Right kidney (tissue), 9 donors: ENCODE data around the gene CHD1.
"Not testable (repeated sequence)": the region's sequence is repeated elsewhere in the genome, so short reads cannot be mapped to it uniquely, and the experiment has no call there.

Experiments
- DNase-seq: peaks from one replicate; pipeline ENCODE4 v3.0.0-alpha.2; 2016
- long read RNA-seq, 8 donors: transcript quantifications; one replicate each; lab custom pipeline, GENCODE V29; 2026

CHD1 gene
- long read RNA-seq, donor 1, transcript CHD1-205 (4 exons, 724 nt) = major isoform, 9 of 13 reads
- long read RNA-seq, donor 1, partial matches to known transcripts = 0 of 13 reads
- long read RNA-seq, donor 1, other reads (novel, unspliced or antisense) = 0 of 13 reads
- long read RNA-seq, donor 2, partial matches to known transcripts = 0 of 5 reads
- long read RNA-seq, donor 2, other reads (novel, unspliced or antisense) = 0 of 5 reads
- long read RNA-seq, donor 3, transcript CHD1-205 (4 exons, 724 nt) = major isoform, 5 of 6 reads
- long read RNA-seq, donor 3, partial matches to known transcripts = 0 of 6 reads
- long read RNA-seq, donor 3, other reads (novel, unspliced or antisense) = 0 of 6 reads
- long read RNA-seq, donor 4, transcript CHD1-205 (4 exons, 724 nt) = major isoform, 14 of 18 reads
- long read RNA-seq, donor 4, partial matches to known transcripts = 0 of 18 reads
- long read RNA-seq, donor 4, other reads (novel, unspliced or antisense) = 0 of 18 reads
- long read RNA-seq, donor 5, transcript CHD1-205 (4 exons, 724 nt) = major isoform, 8 of 16 reads
- long read RNA-seq, donor 5, partial matches to known transcripts = 5 of 16 reads
- long read RNA-seq, donor 5, other reads (novel, unspliced or antisense) = 0 of 16 reads
- long read RNA-seq, donor 6, transcript CHD1-205 (4 exons, 724 nt) = major isoform, 8 of 9 reads
- long read RNA-seq, donor 6, partial matches to known transcripts = 0 of 9 reads
- long read RNA-seq, donor 6, other reads (novel, unspliced or antisense) = 0 of 9 reads
- long read RNA-seq, donor 7, transcript CHD1-205 (4 exons, 724 nt) = major isoform, 12 of 19 reads
- long read RNA-seq, donor 7, partial matches to known transcripts = 5 of 19 reads
- long read RNA-seq, donor 7, other reads (novel, unspliced or antisense) = 0 of 19 reads
- long read RNA-seq, donor 8, transcript CHD1-205 (4 exons, 724 nt) = major isoform, 6 of 12 reads
- long read RNA-seq, donor 8, partial matches to known transcripts = 0 of 12 reads
- long read RNA-seq, donor 8, other reads (novel, unspliced or antisense) = 0 of 12 reads

DNA sequence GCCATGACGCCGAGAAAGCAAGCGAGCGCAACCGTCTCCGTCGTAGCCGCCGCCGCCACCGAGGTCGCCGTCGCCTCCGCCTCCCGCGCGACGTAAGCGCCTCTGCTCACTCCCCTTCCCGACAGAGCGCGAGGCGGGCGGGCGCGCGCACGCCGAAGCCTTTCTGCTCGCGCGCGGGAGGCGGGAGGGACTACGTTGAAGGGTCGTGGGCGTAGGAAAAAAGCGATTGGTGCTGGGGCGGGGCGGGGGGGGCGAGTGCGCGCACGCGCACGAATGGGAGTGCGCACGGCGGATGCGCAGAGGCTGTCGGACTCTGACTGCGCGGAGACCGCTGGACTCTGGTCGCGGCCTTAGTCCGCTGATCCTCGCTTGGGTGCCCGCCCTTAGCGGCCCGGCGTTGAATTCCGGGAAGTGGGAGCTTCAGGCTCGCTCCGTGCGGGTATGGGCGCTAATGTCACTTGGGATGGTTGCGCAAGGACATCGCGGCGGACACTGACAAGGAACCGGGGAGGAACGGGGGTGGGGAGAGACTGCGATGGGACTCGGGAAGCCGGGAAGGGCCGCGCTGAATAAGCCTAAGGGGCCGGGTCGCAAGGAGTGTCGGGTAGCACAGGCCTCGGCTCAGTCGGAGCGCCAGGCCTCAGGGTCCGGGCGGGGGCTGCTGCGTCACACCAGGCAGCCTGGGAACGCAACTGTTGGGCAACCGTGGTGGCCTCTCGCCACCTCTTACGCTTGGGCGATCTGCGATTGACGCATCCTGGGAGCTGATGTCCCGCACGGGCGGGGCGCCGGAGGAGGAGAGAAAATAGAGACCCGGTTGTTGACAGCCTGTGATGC is at the start of gene CHD1:
Gene CHD1 (minus strand): TSS at position 135 of the 837 bp plus-strand sequence. CDS start 2,621 bp downstream, outside the sequence.
- DNase-seq = peak; percentile 96

DNA sequence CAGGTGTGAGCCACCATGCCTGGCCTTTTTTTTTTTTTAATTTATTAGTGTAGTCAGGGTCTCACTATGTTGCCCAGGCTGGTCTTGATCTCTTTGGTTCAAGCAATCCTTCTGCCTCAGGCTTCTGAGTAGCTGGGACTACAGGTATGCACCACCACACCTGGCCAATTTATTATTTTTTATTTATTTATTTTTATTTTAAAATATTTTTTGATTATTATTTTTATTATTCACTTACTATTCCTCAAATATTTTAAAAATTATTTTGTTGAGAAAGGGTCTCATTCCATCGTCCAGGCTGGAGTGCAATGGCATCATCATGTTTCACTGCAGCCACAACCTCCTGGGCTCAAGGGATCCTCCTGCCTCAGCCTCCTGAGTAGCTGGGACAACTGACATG is 49.7 kb upstream of the CHD1 start:
- DNase-seq = no peak

DNA sequence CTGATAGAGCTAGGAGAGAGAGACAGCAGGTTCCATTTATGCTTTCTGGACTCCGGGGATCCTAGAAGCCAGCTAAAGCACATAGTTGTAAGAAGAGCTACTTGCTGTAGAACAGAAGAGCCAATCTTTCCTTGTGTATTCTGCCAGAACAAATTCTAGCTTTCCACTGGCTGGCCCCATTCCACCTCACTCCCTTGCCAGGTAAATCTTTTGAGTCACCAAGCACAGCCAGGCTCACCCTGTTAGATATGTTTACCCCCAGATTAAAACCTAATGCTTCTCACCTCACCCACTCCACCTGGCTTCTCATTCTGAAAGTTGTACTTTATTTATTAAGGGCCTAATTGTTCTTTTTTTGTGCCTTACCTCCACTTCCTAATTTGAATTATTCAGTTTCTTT is 48.9 kb upstream of the CHD1 start:
- DNase-seq = no peak

DNA sequence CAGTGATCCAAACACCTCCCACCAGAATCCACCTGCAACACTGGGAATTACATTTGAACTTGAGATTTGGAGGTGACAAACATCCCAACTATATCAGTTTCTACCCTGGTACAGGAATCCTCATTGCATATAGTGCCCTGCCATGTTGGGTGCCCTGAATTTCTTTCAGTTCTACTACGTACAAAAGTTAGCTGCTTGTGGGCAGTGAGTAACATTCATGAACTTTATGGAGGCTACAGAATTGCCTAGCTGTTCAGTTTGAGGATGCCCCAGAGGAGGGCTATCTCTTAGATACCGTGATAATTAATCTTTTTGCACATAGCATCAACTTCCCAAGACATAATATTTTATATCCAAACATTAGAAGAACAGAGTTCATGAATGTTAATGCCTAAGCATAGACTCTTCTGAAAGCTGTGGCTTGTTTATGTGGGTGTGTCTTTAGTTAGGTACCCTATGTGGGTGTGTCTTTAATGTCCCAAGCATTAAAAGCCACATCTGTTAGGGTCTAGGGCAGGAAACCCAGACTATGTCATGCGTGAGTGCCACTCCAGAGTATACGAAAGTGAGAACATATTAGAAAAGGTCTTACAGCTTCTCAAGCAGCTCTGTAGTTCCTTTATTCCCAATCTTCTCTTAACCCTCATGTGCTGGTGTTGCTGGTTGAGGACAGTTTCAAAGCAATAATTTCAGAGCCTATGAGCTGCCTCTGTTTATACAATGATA is 47.0 kb upstream of the CHD1 start:
- no peak for DNase-seq

DNA sequence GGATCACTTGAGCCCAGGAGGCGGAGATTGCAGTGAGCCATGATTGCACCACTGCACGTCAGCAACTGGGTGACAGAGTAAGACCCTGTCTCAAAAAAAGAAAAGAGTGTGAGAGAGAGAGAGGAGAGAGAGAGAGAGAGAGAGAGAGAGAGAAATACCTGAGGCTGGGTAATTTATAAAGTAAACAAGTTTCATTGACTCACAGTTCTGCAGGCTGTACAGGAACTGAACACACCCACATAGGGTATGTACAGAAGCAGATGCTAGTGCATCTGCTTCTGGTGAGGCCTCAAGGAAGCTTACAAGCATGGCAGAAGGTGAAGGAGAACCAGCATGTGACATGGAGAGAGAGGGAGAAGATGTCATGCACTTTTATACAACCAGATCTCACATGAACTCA is 46.4 kb upstream of the CHD1 start:
- no peak for DNase-seq

DNA sequence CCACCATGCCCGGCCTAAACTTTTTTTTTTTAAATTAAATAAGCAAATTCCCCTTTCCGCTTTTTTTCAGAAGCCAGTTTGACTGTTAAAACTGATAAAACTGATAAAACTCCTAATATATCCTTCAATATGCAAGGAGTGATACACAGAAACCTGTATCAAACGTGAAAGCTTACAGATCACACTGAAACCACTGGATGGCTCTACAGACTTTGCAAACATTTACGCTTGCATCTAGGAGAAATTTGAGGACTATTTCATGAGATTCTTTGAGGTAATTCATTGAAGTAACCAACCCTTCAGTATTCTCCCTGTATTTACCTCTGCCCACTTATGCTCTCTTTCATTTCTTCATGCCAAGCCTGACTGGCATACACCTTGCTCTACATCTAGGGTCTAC is 40.6 kb upstream of the CHD1 start:
- no peak for DNase-seq

DNA sequence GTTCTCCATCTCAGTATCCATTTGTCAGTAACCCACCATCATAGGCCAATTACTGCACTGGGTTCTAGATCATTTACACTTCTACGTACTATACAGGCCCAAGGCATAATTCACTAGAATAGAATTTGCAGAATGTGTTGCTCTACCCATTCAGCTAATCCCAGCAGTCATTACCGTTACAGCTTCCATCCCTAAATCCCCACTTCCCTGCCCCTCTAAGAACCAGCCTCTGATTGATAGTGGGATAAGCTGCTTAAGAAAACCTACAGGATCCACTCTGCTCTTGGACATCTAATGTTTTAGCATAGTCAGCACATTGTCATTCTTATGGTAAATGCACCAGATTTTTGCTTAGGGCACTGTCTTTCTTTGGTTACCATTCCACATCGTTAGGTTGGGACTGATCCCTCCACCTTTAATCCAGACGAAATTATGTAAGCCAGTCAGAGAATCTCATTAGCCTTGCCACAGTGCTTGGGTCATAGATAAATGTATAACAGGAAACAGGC is 39.3 kb upstream of the CHD1 start:
- DNase-seq = no peak

DNA sequence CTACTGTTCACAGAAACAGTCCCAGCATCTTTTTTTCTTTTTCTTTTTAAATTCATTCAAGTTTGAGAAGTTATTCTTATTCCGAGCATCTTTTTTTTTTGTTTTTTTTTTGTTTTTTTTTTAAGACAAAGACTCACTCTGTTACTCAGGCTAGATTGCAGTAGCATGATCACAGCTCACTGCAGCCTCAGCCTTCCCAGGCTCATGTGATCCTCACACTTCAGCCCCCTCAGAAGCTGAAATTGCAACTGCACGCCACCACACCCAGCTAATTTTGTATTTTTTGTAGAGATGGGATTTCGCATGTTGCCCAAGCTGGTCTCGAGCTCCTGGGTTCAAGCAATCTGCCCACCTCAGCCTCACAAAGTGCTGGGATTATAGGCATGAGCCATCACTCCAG is 36.4 kb upstream of the CHD1 start:
- no peak for DNase-seq

DNA sequence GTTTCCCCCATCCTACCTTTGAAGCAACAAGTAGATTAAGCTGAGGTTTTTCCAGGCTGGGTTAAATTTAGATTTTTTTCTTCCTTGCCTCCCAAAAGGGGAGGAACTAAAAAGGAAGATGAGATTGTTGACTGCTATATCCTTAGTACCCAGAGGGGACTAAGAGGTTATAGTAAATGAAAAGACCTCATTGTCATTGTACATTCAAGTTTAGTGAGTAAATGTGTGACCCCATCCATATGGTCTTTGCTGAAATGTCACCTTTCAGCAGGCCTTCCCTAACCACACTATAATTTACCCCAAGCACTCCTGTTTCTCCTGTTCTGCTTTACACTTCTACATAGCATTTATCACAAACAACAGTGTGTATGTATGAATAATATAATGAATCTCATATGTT is 35.8 kb upstream of the CHD1 start:
- DNase-seq = no peak

DNA sequence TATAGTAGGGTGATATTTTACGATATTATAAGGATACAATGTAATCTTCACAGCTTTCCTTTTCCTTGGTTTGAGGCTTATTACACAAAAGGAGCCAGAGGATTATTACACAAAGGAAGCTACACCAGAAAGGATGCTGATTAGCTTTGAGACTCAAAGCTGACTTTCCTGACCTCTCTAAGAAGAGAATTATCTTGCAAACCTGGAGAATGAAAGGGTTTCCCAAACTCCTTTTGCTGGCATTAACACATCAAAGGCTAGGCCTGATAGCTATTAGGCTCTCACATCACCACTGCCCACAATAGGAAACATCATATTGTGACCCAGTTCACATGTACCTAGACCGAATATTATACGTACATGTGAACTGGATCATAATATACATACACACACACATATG is 34.2 kb upstream of the CHD1 start:
- no peak for DNase-seq

DNA sequence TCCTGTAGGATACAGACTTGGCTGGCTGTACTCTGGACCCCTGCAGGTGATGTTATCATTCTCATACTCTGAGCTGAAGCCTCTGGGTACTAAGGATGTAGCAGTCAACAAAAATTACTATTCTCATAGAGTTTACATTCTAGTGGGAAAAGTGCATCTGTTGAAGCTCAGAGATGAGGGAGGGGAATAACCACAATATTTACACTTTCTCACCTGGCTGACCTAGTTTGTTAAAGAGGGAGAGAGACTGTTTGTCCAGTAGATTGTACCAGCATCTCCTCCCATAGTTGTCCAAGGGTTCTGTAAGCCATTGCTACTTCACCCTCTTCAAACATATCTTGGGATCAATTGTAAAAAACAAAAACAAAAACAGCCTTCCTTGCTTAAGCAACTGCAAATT is 33.8 kb upstream of the CHD1 start:
- DNase-seq = no peak

DNA sequence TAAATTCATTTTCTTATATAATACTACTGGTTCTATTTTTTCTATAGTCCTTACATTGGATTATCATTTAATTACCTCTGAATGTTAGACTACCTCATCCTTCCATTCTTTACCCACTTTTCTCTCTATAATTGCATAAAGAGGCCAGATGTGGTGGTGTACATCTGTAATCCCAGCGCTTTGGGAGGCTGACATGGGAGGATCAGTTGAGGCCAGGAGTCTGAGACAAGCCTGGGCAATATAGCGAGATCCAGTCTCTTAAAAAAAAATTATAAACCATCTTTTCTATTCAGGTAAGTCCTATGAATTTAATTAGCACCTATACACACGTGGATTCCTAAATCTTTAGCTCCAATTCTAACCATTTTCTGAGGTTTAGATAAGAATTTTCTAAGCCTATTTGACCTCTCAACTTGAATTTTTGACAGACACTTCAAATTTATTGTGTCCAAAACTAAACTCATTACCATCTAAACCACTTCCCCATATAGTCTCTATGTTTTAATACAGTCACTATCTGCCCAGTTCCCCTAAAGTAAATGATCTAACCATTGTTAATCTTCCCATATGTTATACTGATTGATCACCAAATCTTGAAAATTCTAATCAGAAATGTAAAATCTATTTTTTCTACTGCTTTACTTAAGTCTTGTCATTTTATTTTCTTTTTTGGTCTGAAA is 33.0 kb upstream of the CHD1 start:
- no peak for DNase-seq

DNA sequence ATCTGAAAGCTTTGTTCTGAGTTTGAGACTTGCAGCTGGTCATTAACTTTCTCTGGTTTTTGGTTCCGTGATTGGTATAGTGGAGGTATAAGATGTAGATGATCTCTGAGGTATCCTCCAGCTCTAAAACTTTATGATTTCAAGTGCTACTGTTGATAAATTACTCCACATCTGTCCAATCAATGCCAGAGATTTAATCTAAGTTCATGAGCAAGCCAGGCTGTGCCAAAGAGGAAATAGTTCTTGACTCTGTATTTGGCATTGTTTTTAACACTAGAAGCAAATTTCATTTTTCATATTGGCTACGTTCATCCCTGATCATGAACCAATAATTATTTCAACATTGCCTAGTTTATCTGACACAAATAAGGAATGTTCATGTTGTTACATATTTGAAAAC is 28.5 kb upstream of the CHD1 start:
- no peak for DNase-seq

DNA sequence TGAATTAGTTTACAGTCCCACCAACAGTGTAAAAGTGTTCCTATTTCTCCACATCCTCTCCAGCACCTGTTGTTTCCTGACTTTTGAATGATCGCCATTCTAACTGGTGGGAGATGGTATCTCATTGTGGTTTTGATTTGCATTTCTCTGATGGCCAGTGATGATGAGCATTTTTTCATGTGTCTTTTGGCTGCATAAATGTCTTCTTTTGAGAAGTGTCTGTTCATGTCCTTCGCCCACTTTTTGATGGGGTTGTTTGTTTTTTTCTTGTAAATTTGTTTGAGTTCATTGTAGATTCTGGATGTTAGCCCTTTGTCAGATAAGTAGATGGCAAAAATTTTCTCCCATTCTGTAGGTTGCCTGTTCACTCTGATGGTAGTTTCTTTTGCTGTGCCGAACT is 27.1 kb upstream of the CHD1 start:
- not testable (repeated sequence) for DNase-seq

DNA sequence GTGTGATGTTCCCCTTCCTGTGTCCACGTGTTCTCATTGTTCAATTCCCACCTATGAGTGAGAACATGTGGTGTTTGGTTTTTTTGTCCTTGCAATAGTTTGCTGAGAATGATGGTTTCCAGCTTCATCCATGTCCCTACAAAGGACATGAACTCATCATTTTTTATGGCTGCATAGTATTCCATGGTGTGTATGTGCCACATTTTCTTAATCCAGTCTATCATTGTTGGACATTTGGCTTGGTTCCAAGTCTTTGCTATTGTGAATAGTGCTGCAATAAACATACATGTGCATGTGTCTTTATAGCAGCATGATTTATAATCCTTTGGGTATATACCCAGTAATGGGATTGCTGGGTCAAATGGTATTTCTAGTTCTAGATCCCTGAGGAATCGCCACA is 26.7 kb upstream of the CHD1 start:
- not testable (repeated sequence) for DNase-seq

DNA sequence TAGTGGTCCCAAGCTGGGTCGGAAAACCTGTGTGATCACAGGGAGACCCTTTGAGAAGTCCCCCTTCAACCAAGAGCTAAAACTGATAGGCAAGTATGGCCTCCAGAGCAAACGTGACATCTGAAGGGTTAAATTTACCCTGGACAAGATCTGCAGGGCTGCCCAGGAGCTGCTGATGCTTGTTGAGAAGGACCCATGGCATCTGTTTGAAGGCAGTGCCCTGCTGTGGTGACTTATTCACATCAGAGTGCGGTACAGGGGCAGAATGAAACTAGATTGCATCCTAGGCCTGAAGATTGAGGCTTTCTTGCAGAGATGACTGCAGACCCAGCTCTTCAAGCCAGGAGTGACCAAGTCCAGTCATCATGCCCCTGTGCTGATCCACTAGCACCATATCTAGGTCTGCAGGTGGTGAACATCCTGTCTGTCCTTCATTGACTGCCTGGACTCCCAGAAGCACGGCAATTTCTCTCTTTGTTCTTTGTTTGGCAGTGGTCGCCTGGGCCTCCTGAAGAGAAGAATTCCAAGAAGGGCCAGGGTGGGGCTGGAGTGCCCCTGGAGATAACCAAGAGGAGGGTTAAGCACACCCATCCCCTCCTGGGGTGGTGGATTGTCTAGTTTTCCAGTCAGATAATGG is 25.7 kb upstream of the CHD1 start:
- DNase-seq = no peak

DNA sequence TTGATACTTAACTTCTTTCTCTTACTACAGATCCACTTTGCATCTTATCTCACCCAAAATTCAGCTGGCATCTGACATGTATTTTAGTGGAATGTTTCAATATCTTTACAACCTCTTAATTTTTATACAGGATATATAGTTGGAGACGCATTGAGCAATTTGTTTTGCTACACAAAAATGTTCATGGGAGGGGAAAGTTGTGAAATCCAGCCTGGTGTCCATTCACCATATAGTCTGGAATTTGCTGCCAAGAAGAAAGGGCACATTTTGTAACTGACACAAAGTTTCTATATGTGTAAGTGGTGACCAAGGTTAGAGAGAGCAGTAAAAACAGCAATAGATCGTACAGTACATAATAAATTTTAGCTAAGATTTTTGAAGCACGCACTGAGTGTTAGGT is 14.0 kb upstream of the CHD1 start:
- no peak for DNase-seq

DNA sequence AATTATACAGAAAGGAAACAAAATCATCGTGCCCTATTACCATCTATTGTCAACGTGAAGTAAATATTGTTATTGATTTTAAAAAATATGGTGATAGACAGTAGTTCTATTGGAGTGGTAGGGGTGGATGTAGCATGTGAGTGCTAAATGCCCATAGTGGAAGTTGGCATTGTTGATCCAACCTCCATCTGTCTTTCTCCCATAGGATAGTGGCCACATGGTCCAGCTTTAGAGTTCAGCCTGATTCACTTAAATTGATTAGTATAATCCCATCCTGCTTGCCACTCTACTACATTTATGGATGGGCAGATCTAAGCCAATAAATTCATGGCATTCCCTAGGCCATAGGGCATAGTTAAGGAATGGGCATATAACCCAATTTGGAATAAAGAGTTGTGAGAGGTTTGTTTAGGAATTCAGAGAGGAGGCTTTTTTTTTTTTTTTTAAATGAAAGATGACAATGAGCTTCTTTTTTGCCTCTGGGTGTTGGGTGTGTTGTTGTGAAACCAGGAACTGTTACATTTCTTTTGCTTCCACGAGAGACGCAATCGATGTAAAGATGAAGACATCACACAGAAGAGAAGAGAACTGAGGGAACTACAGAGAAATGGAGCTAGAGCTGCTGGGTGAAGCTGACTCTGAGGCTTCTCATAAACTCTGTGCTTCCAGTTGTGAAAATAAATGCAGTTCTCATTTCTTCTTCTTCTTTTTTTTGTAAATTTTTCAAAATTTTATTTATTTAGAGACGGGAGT is 12.5 kb upstream of the CHD1 start:
- DNase-seq = no peak

DNA sequence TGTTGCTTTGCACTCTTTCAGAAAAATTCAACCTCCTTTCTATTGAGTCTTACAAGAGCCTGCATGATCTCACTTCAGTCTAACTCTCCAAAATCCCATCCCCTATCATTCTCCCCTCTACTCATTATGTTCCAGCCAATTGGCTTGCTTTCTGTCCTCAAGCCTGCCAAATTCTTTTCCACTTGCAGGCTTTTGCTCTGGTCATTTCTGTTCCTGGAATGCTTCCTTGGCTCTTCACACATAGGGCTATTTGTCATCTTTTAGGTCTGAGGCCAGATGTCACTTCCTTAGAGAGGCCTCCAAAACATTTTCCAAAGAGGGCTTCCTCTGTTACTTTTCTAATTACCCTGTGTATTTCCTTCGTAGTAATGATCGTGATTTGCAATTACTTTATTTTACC is 11.8 kb upstream of the CHD1 start:
- DNase-seq = no peak

DNA sequence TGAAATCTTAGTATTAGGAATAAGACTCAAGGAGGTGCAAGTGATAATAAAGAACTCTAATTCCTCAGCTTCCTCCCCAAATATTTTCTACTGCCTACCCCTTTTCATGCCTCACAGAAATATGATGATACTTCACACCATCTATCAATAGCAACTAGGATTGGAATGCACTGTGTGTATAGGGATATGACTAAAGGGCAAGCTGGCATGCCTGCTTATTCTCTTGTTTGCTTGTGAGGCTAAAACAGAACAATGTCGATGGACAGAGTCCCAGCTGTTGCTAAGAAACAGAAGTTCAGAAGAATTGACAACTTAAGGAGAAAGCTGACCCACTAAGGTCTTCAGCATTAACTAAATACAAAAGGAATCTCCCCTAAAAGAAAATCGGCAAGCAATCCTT is 9.7 kb upstream of the CHD1 start:
- no peak for DNase-seq
